PC-3 (cell line): ENCODE results near the gene ARSG. TPM values are rescaled to one million over a fixed set of nuclear protein-coding genes. Genes with fewer than 3 reads are reported as not detected.
"Not testable (repeated sequence)": the region's sequence is repeated elsewhere in the genome, so short reads cannot be mapped to it uniquely, and the experiment has no call there.

Experiments
- ATAC-seq: fragments of 200-7000 bp; cut with Tn5 transposase; 2 replicates; pipeline ENCODE4 v1.9.1; 2020; ENCODE audit warnings: mild to moderate bottlenecking, moderate library complexity
- BruUV-seq: library from RNA; stranded (reverse); fragments of 400-500 nt; replicated peaks from 2 replicates; lab custom pipeline; 2021; lab: Mats Ljungman, UMichigan
- CTCF ChIA-PET: fragments of 300-600 bp; sonication (Branson Sonifier 250); formaldehyde crosslinking; loops from one replicate; lab custom pipeline; 2022; ENCODE audit warnings: antibody characterized with exemption; lab: Charles Lee
- POLR2A ChIA-PET: fragments of 300-600 bp; sonication (Branson Sonifier 250); formaldehyde crosslinking; loops from one replicate; lab custom pipeline; 2022; ENCODE audit warnings: antibody characterized with exemption; ENCODE audit not compliant: unreplicated experiment; lab: Charles Lee
- DNase-seq: peaks from one replicate; pipeline ENCODE4 v3.0.0-alpha.2; 2015
- H2AFZ ChIP-seq: fragments of 300-600 bp; sonication (generic); 2 replicates; pipeline ENCODE4 v1.6.0; 2016; ENCODE audit warnings: antibody characterized with exemption, low read length
- H3F3A ChIP-seq: fragments of 300-600 bp; sonication (generic); one replicate; pipeline ENCODE4 v1.6.0; 2017; ENCODE audit warnings: antibody characterized with exemption, low read length, control low read depth, mild to moderate bottlenecking; ENCODE audit not compliant: unreplicated experiment
- H3K27ac ChIP-seq: fragments of 300-600 bp; sonication (generic); 2 replicates; pipeline ENCODE4 v1.5.1; 2016; ENCODE audit warnings: mild to moderate bottlenecking, low read length
- H3K27me3 ChIP-seq: fragments of 300-600 bp; sonication (generic); 2 replicates; pipeline ENCODE4 v1.6.1; 2016; ENCODE audit warnings: low read length, mixed read lengths
- H3K36me3 ChIP-seq: fragments of 300-600 bp; sonication (generic); 2 replicates; pipeline ENCODE4 v1.6.1; 2016; ENCODE audit warnings: low read depth, mixed run types, low read length, mixed read lengths
- H3K4me1 ChIP-seq: fragments of 300-600 bp; sonication (generic); 2 replicates; pipeline ENCODE4 v1.5.1; 2016; ENCODE audit warnings: low read length; ENCODE audit not compliant: insufficient read depth
- H3K4me2 ChIP-seq: fragments of 300-600 bp; sonication (generic); 2 replicates; pipeline ENCODE4 v1.6.0; 2016; ENCODE audit warnings: low read length
- H3K4me3 ChIP-seq: fragments of 300-600 bp; sonication (generic); 2 replicates; pipeline ENCODE4 v1.5.1; 2016; ENCODE audit warnings: mild to moderate bottlenecking, low read length, mixed read lengths
- H3K79me2 ChIP-seq: fragments of 300-600 bp; sonication (generic); 2 replicates; pipeline ENCODE4 v1.6.1; 2017; ENCODE audit warnings: low read length, mixed read lengths
- H3K9ac ChIP-seq: fragments of 300-600 bp; sonication (generic); 2 replicates; pipeline ENCODE4 v1.6.0; 2016; ENCODE audit warnings: mild to moderate bottlenecking, low read length
- H3K9me2 ChIP-seq: fragments of 300-600 bp; sonication (generic); replicated peaks from 2 replicates; pipeline ENCODE4 v1.6.1; 2016; ENCODE audit warnings: mixed run types, low read length, mixed read lengths
- H3K9me3 ChIP-seq: fragments of 300-600 bp; sonication (generic); 2 replicates; pipeline ENCODE4 v1.6.1; 2016; ENCODE audit warnings: low read length, mixed read lengths
- H4K20me1 ChIP-seq: fragments of 300-600 bp; sonication (generic); 2 replicates; pipeline ENCODE4 v1.6.1; 2016; ENCODE audit warnings: low read length, mixed read lengths
- EZH2 ChIP-seq: fragments of 300-600 bp; sonication (generic); IDR thresholded peaks from one replicate; pipeline ENCODE4 v1.6.1; 2017; ENCODE audit warnings: antibody characterized with exemption, mild to moderate bottlenecking, low read length; ENCODE audit not compliant: unreplicated experiment
- EZH2phosphoT487 ChIP-seq: fragments of 300-600 bp; sonication (generic); IDR thresholded peaks from 2 replicates; pipeline ENCODE4 v1.6.1; 2018; ENCODE audit warnings: mild to moderate bottlenecking, antibody characterized with exemption, low read length, borderline replicate concordance
- intact Hi-C: fragments of 100-400 bp; cut with micrococcal nuclease; formaldehyde crosslinking; loops from 2 replicates; pipeline ENCODE4 v1.9.0; 2023
- total RNA-seq: library from RNA; depleted of rRNA; stranded (reverse); fragments of >200 nt; gene quantifications from 2 replicates; pipeline ENCODE4 v1.2.3, GENCODE V29; 2014
- TF ChIP-seq, protein P1 (sequence below): fragments of 300-600 bp; sonication (generic); conservative IDR thresholded peaks from 2 replicates; pipeline ENCODE4 v1.5.1; 2017; ENCODE audit warnings: antibody characterized with exemption, low read depth, mild to moderate bottlenecking, low read length

Gene ARSG
- total RNA-seq, 1 experiment from 2014 or later = 2.1 TPM

GRCh38 chr17:68407656-68408055, 116.4 kb downstream of the ARSG start:
- intact Hi-C loops, DNase-seq, H2AFZ ChIP-seq, H3K4me2 ChIP-seq, H3K79me2 ChIP-seq, H3K4me1 ChIP-seq, ATAC-seq, H3K27me3 ChIP-seq, H3K9me3 ChIP-seq, POLR2A ChIA-PET, H3F3A ChIP-seq, BruUV-seq, CTCF ChIA-PET, H3K27ac ChIP-seq, H3K9ac ChIP-seq, H3K4me3 ChIP-seq, H3K36me3 ChIP-seq, H4K20me1 ChIP-seq, H3K9me2 ChIP-seq: not testable (repeated sequence)

GRCh38 chr17:68413597-68414560, 122.6 kb downstream of the ARSG start:
- intact Hi-C loops, H4K20me1 ChIP-seq, H3K27me3 ChIP-seq, H3K27ac ChIP-seq, H3K9me3 ChIP-seq, H3K9me2 ChIP-seq, H3F3A ChIP-seq, BruUV-seq, H3K79me2 ChIP-seq, H3K36me3 ChIP-seq, H3K9ac ChIP-seq, CTCF ChIA-PET, H3K4me1 ChIP-seq, POLR2A ChIA-PET: not testable (repeated sequence)
- peak; percentile 51 for DNase-seq
- Histone ChIP-seq H2AFZ (peak overlapping the region; percentile 9; the same call in 1 of the 2 replicates), H3K4me2 (peak overlapping the region; percentile 54), H3K4me3 (peak overlapping the region; percentile 55)
- peak; percentile 48 for ATAC-seq

DNA sequence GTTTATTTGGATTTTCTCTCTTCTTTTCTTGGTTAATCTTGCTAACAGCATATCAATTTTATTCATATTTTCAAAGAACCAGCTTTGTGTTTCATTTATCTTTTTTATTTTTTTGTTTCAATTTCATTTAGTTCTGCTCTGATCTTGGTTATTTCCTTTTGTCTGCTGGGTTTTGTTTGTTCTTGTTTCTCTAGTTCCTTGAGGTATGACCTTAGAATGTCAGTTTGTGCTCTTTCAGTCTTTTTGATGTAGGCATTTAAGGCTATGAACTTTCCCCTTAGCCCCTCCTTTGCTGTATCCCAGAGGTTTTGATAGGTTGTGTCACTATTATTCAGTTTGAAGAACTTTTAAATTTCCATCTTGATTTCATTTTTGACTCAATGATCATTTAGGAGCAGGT, 123.6 kb downstream of the ARSG start:
- not testable (repeated sequence) for H3K36me3 ChIP-seq, BruUV-seq

GRCh38 chr17:68417317-68417716, 126.0 kb downstream of the ARSG start:
- H3K79me2 ChIP-seq = no peaks in the 10 kb centered on the region
- H3K27me3 ChIP-seq = 0 out of 2 replicates have a peak, but pooled peaks cover 4% of the 10 kb centered on the region
- DNase-seq (no peak), ATAC-seq (no peak)
- H3K36me3 ChIP-seq = no peaks in the 10 kb centered on the region
- intact Hi-C loops = no loop called here
- POLR2A ChIA-PET = no interaction called here
- no peaks in the 10 kb centered on the region for H3F3A ChIP-seq
- no peaks in the 10 kb centered on the region for H4K20me1 ChIP-seq
- TF ChIP-seq, protein P1, sequence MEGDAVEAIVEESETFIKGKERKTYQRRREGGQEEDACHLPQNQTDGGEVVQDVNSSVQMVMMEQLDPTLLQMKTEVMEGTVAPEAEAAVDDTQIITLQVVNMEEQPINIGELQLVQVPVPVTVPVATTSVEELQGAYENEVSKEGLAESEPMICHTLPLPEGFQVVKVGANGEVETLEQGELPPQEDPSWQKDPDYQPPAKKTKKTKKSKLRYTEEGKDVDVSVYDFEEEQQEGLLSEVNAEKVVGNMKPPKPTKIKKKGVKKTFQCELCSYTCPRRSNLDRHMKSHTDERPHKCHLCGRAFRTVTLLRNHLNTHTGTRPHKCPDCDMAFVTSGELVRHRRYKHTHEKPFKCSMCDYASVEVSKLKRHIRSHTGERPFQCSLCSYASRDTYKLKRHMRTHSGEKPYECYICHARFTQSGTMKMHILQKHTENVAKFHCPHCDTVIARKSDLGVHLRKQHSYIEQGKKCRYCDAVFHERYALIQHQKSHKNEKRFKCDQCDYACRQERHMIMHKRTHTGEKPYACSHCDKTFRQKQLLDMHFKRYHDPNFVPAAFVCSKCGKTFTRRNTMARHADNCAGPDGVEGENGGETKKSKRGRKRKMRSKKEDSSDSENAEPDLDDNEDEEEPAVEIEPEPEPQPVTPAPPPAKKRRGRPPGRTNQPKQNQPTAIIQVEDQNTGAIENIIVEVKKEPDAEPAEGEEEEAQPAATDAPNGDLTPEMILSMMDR = no peak
- no peak for TF ChIP-seq EZH2phosphoT487
- TF ChIP-seq EZH2 = no peak
- H3K9me2 ChIP-seq = no peaks in the 10 kb centered on the region
- no peak overlapping the region for H3K9ac ChIP-seq
- H2AFZ ChIP-seq = no peak overlapping the region
- peaks cover 4% of the 10 kb centered on the region; the same call in 1 of the 2 replicates for H3K4me1 ChIP-seq
- H3K27ac ChIP-seq = no peak overlapping the region
- H3K4me2 ChIP-seq = no peak overlapping the region
- BruUV-seq = no TSS peak
- no peak overlapping the region for H3K4me3 ChIP-seq
- CTCF ChIA-PET = interaction anchor here (0.6 kb wide), 1 partner anchor 65 kb away, joined by 3 read pairs; no protein-coding TSS in a partner anchor
- no peaks in the 10 kb centered on the region for H3K9me3 ChIP-seq

More for the DNA sequence above, 123.6 kb downstream of the ARSG start:
- H3F3A ChIP-seq, H3K9me3 ChIP-seq, H3K79me2 ChIP-seq, H3K4me1 ChIP-seq, H3K4me2 ChIP-seq, H3K9me2 ChIP-seq, H3K27ac ChIP-seq, H3K9ac ChIP-seq, POLR2A ChIA-PET, H3K4me3 ChIP-seq, H2AFZ ChIP-seq, intact Hi-C loops, H4K20me1 ChIP-seq, CTCF ChIA-PET, H3K27me3 ChIP-seq, ATAC-seq, DNase-seq: not testable (repeated sequence)
